ENCODE measurements around the gene FRMD4A.
"Not testable (repeated sequence)": the region's sequence is repeated elsewhere in the genome, so short reads cannot be mapped to it uniquely, and the experiment has no call there.

Gene FRMD4A

DNA sequence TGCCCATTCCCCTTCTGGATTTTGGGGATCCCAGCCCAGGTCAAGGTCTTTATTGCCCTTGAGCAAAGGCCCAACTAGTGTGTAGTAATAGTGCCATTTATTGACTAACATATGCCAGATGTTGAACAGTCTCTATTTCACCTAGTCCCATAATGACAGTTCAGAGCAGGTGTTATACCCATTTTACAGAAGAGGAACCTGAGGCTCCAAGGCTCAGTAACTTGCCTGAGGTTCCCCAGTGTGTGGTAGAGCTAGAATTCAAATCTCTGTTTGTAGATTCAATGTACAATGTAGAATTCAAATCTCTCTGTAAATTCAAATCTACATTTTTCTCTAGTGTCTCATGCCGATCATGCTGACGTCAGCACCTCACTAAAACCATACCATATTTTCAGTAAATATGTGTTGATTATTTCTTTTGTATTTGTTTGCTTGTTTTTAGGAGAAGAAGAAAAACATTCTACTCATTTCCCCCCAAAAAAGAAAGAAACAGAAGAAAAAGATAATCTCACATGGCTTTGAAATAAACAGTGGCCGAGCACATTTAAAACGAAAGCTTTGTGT lies 414.3 kb downstream of the FRMD4A start:
- no peak for DNase-seq (ENCODE audit: low read depth, low spot score)

DNA sequence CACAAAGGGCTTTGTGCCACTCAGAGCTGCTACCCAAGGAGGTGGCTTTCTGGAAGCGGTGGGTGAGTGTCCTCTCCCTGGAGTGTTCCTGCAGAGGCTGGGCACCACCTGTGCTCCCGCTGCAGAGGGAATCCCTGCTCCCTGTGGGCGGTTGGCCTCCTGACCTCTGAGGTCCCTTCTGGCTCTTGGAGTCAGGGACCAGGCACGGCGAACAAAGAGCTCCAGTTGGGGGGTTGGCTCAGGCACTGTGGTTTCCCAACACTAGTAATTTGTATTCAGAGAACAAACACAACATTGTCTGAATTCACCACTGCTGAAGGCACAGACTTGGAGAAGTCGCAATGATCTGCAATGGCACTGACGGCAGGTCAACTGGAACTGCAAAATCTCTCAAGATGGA lies 415.0 kb downstream of the FRMD4A start:
- no peak for DNase-seq (ENCODE audit: low read depth, low spot score)

GRCh38 chr10:13913897-13914296 lies 416.8 kb downstream of the FRMD4A start:
- DNase-seq (ENCODE audit: low read depth, low spot score) = no peak

- no peak for DNase-seq (ENCODE audit: low read depth, low spot score)
These were observed 418.8 kb downstream of the FRMD4A start for GRCh38 chr10:13911821-13912520.

DNA sequence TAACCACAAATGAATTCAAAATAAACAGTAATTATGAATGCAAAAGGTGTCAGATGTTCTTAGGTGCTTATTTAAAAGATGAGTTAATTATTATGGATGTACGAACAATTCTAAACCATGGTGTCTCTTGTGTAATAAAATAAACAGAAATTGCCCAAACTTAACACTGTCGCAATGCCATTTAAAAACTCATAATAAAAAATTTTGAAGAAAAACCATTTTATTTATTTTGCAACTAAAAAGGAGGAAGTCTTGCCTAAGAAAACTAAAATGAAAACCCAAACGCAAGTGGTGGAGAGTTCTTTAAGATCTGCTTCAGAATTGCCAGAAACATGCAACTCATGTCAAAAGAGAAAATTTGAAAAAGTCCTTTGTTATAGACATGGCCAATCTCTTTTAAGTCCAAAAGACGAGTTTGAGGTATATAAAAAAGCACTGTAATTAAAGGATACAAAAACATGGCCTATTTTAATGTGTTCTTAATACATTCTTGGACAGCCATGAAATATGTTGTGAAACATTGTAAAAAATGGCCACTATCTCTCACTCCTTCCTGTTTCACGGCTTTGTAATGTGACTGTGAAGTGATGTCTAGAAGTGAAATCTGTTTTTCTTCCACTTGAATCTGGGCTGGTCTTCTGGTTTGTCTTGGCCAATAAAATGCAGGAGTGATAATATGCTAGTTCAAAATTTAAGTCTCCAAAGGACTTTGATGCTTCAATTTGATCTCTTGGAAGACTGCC lies 421.0 kb downstream of the FRMD4A start:
- no peak for DNase-seq (ENCODE audit: low read depth, low spot score)

DNA sequence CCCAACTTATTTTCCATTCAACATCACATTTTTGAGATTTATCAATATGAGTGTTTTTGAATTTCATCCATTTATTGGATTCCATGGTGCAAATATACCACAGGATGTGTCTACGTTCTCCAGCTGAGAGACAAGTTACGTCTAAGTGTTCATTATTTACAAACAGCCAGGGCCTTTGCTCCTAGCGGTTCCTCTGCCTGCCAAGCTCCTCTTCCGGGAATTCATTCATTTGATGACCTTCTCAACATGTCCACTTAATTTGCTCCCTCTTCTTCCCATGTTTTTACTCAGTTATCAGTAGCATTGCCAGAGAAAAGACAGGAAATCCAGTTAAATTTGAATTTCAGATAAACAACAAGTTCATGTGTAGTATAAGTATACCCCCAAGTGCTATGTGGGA lies 422.2 kb downstream of the FRMD4A start:
- no peak for DNase-seq (ENCODE audit: low read depth, low spot score)

DNA sequence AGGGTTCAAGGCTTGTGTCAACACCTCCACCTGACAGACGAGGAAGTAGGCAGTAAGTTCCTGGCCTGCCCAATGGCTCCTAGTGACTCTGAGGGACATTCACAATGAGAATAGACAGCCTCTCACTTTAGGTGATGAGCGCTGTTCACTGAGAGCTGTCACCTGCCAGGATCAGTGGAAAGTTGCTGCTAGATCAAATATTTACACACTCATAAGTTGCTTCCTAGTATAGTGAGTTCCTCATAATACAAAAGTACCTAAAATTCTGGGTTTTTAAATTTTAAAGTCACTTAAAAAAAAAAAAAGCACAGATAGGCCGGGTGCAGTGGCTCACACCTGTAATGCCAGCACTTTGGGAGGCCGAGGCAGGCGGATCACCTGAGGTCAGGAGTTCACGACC lies 423.2 kb downstream of the FRMD4A start:
- DNase-seq (ENCODE audit: low read depth, low spot score) = no peak

GRCh38 chr10:13905281-13905680 lies 425.4 kb downstream of the FRMD4A start:
- DNase-seq (ENCODE audit: low read depth, low spot score) = no peak

GRCh38 chr10:13904064-13904463 lies 426.7 kb downstream of the FRMD4A start:
- no peak for DNase-seq (ENCODE audit: low read depth, low spot score)

GRCh38 chr10:13902868-13903587 lies 427.7 kb downstream of the FRMD4A start:
- no peak for DNase-seq (ENCODE audit: low read depth, low spot score)

DNA sequence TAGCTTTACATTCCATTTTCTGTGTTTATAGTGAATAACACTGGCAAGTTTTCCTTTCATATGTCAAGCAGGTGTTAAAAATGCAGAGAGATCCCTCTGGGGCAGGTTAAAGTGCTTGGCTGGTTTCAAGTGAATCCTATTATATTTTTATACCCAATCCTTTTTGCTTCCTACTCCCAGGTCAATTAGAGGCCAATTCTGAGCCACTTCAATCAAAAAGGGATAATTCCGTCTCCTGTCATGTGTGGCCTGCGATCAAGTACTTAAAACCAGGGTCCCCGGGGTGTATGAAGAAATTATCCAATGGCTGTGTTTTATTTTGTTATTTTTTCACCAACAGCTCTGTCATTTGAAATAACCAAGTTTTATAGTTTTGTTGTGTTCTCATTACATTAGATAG lies 430.8 kb downstream of the FRMD4A start:
- no peak for DNase-seq (ENCODE audit: low read depth, low spot score)

GRCh38 chr10:13896146-13896545 lies 434.6 kb downstream of the FRMD4A start:
- DNase-seq (ENCODE audit: low read depth, low spot score) = not testable (repeated sequence)

DNA sequence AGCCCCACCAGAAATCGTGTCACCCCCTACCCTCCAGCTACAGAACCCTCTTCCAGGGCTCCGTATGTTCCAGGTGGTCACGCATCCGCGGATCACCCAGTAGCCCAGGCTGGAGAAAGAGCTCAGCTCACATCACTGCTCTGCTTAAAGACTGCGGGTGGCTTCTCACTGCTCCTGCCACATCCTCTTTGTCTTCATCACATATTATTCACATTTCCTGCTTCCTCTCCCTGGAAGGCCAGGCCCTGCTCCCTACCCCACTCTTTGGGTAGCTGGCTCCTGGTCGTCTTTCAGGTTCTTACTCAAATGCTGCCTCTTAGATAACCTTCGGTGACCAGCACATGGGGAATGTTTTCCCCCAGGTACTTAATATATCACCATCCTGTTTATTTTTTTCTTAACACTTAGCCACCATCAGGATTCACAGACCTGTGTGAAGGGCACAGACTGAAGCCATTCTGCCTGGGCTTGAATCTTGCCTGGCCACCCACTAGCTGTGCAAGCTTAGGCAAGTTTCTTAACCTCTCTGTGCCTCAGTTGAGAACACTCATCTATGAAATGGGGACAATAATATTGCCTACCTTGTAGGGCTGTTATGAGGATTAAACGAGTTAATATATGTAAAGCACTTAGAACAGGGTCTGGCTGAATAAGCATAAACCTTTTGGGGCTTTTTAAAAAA lies 436.2 kb downstream of the FRMD4A start:
- no peak for DNase-seq (ENCODE audit: low read depth, low spot score)

- DNase-seq (ENCODE audit: low read depth, low spot score) = no peak
These were observed 436.8 kb downstream of the FRMD4A start for GRCh38 chr10:13893926-13894325.

GRCh38 chr10:13892871-13893270 lies 437.9 kb downstream of the FRMD4A start:
- no peak for DNase-seq (ENCODE audit: low read depth, low spot score)

GRCh38 chr10:13892001-13892491 lies 438.7 kb downstream of the FRMD4A start:
- no peak for DNase-seq (ENCODE audit: low read depth, low spot score)

DNA sequence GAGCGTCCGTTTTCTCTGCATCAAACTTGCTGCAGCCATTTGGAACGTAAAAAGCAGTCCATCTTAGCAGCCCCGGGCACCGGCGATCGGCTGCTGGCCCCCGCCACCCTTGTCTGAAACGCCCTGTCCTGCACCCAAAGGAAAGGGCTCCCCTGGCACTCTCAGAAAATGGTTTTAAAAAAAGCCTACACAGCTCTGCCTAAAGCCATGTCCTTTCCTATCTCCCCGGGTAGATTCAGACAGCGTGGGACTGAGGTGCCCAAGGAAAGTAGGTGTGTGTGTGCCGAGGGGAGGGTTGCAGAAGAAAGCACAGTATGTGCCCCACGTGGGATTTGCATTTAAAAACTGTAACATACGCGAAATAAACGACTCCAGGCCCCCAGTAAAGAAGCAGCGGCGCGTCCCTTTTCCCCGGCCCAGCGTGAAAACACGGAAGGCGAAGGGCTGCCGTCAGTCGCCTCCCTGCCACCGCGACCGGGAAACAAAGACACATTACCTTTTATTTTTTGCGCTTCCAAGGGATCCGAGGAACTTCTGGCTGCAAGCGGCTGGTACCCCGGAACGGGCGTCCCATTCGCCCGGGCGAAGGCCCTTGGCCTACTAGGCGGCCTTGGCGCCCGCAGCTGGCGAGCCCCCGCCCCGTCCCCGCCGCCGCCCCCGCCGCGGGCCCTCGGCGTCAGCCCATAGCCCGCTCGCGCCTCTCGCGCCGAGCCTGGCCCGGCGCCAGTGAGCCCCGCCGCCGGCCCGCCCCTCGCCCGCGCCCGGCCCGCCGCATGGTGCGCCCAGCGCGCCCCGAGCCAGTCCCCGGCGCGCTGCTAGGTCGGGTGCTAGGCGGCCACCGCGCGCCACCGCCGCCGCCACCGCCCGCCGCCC lies 439.4 kb downstream of the FRMD4A start:
- DNase-seq (ENCODE audit: low read depth, low spot score) = no peak

DNA sequence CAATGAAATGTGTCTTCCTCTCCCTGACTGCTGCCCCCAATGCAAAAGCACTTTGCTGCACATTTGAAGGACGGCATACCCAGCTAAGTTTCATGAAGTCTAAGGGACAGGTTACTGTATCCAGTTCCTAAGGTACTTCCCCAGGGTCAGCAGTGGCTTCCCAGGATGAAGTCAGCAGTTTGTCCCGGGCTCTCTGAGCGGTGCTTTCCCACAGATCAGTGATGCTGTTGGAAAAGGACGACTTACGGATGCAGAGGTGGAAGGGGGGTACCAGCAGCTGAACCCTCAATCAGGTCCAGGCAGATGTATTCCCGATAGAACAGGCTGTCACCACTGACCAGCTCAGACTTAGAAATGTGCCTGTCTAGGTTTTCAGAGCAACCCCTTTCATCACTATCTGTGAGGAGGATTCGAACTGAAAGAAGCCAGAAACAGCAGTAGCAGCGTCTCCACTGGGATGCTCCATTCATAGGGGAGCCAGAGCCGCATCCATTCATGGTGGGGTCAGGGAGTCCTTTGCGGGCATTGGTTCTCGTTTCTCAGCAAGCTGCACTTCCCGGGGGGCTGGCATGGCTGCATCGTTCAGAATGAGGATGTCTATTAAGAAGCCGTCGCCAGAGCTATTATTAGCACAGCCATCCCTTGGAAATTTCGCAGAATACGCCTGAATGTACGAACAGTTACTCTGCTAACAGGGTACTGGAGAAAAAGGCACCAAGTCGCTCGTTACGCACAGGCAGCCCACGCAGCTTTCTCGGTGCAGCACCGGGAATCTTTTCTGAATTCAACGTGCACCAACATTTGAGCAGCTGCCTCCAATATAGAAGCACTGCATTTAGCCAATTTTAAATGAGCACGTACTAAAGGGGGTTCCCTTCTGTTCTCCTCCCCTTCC lies 440.2 kb downstream of the FRMD4A start:
- DNase-seq (ENCODE audit: low read depth, low spot score) = no peak

DNA sequence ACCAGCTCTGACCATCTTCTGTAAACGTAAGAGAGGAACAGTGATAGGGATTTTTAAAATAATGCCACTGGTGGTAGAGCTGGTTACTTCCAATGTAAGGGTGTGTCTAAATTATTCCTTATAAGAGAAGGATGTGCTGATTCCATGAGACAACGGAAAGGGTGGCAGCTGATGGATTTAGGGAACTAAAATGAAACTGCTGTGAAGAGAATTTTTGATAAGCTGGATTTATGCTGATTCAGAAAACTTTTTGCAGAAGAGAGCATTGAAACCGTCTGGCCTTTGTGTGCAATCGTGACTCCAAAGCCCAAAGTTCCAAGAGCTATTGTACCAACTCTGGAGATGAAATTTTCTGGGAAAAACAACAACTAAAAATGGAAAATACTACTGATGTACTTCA lies 443.0 kb downstream of the FRMD4A start:
- no peak for DNase-seq (ENCODE audit: low read depth, low spot score)

All from activated CD4-positive, CD25-positive, alpha-beta regulatory T cell treated with anti-CD3 and anti-CD28 coated beads, Interleukin-2, amount 50 U/mL, for 16 hours (primary cell).